GM03348 (cell line): ENCODE results near the gene ISOC2.

Source experiments
- DNase-seq: peaks from one replicate; pipeline ENCODE4 v3.0.0; 2012; ENCODE audit warnings: low spot score

ISOC2 gene

GRCh38 chr19:55406826-55407549 lies 54.5 kb downstream of the ISOC2 start:
- DNase-seq: peak; percentile 77

- no peak for DNase-seq
Measured at GRCh38 chr19:55406091-55406825, 55.2 kb downstream of the ISOC2 start.

DNA sequence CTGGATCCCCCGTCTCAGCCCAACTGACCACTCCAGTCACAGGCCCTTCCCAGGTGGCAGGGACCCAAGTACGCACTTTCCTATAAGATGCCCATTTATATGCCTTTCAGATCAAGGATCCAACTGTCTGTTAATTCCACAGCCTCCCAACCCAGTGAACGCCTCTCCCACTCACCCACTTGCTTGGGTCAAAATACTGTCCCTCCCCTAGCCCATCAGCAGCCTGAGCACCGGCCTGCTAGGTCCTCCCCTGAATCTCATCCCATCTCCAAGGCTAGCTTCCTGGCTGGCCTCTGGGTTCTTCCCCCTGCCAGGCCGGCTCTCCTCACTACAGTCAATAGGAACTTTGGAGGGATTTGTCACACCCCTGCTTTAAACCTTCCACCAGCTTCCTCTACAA lies 55.8 kb downstream of the ISOC2 start:
- no peak for DNase-seq
